Measurements from ENCODE around the gene REXO5.
A peak's percentile ranks its signal among the peaks of the same experiment; 100 is the strongest.

The REXO5 gene

DNA sequence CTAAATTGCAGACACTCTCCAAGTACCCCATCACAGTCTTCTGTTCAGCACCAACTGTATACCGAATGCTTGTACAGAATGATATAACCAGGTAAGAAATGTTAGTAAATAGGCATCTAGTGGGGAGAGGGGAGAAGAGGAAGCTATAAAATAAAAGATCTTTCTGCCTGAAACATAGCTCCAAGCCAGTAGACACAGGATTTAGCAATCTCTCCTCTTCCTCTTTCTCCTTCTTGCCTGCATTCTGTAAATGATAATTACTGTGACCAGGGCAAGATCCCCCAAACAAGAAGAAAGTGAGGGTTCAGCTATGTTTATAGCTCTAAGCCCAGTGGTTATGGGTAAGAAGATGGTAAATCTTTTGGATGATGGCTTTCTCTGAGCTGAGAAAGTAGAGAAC is 24.6 kb upstream of the REXO5 start:
- no peak for TF ChIP-seq ZNF274 (IDR thresholded peaks at IDR 0.05; ENCODE audit: low read depth, low read length)
- no peak overlapping the region for H3K4me3 ChIP-seq (ENCODE audit: low read length)

DNA sequence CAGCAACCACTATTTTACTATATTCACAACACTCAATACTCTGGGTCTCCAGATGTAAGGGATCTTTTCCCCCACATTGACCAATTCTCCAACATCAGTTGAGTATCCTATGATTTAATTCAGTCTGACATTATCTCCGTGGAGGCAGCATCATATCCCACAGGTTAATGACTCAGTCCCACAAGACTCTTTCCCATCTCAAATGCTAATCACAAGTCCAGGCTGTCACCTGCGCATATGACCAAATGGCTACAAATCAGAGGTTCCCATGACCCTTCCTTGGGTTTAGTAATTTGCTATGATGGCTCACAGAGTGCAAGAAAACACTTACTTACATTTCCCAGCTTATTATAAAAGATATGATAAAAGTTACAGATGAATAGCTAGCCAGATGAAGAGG is 23.9 kb upstream of the REXO5 start:
- TF ChIP-seq ZNF274 (IDR thresholded peaks at IDR 0.05; ENCODE audit: low read depth, low read length) = no peak
- no peak overlapping the region for H3K4me3 ChIP-seq (ENCODE audit: low read length)

DNA sequence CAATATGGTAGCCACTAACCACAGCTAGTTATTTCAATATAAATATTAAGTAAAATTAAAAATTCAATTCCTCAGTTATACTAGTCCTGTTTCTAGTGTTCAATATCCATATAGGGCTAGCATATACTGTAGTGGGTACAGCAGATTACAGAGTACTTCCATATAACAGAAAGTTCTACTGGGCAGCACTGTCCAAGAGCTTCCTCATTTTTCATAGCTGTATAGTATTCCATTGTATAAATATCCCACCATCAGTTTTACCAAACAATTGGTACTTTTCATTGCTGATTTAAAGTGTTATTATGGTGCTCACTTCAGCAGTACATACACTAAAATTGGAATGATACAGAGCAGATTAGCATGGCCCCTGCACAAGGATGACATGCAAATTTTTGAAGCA is 22.1 kb upstream of the REXO5 start:
- no peak overlapping the region for H3K4me3 ChIP-seq (ENCODE audit: low read length)
- no peak for TF ChIP-seq ZNF274 (IDR thresholded peaks at IDR 0.05; ENCODE audit: low read depth, low read length)

DNA sequence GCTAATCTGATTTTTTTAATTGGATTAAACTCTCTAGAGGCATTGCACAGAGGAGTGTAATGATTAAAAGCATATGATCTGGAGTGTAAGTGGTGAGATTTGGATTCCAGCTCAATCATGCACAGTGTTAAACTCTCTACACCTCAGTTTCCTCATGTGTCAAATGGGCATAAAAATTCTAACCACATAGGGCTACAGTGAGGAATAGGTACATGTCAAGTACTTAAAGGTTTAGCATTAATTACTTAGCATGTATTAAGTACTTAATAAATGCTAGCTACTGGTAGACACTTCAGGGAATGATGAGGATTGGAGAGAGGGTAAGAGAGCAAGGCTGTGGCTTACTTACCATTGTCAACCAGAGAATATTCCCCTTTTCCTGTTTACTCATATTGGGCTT is 17.2 kb upstream of the REXO5 start:
- H3K4me3 ChIP-seq (ENCODE audit: low read length) = no peak overlapping the region
- no peak for TF ChIP-seq ZNF274 (IDR thresholded peaks at IDR 0.05; ENCODE audit: low read depth, low read length)

DNA sequence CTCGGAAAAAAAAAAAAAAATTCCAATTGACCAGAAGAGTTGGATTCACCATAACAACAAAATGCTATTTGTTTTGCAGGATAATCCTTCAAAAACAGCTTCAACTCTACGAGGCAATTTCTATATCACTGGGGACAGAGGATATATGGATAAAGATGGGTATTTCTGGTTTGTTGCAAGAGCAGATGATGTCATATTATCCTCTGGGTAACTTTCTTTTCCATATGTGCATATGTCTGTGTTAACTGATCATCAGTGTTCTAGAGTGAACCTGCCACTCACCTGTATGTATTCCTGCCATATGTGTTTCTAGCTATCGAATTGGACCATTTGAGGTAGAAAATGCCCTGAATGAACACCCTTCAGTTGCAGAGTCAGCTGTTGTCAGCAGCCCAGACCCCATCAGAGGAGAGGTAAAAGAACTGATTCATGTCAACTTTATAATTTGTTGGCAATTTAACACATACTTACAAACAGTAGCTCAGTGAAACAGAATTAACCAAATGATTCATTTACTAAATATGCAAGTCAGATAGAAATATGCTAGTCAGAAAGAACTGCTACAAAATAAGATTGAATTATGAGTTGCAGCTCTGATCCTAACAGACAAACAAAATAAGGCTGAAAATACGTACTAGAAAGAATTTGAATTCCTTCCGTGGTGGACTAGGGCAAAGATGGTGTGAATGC is 14.3 kb upstream of the REXO5 start:
- no peak overlapping the region for H3K4me3 ChIP-seq (ENCODE audit: low read length)
- TF ChIP-seq ZNF274 (IDR thresholded peaks at IDR 0.05; ENCODE audit: low read depth, low read length) = no peak

DNA sequence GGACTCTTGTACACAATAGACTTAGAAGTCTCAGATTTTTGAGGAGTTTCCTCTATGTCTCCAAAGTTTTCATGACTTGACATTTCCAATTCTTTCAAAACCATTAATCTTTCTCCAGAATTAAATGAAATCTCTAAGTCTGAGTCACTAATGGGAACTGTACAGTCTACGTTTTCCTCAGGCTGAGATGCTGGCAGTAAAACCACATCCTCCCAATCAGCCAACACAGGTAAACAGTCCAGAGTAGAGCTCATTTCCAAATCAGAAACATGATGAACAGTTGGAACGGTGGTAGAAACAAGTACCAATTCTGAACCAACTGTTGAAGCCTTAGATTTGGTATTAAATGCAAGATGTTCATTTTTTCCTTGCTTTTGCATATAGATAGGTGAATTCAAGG is 8.0 kb upstream of the REXO5 start:
- no peak overlapping the region for H3K4me3 ChIP-seq (ENCODE audit: low read length)
- TF ChIP-seq ZNF274 (IDR thresholded peaks at IDR 0.05; ENCODE audit: low read depth, low read length) = no peak

DNA sequence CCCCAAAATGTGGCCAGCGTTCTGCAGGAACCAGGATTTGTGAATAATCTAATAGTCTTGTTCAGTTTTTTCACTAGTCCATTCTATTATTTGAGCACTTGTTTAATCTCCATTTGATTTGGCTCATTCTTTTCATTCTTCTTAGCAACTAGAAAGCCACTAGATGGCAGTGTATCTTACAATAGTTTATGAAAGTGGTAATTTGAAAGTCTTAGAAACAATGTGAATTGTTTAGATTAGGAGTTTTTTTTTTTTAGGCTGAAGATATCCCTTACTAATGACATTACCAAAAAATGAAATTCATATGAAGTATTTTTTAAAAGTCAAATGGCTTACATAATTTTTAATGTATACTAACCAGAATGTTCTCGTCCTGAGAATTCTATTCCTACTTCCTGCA is 6.7 kb upstream of the REXO5 start:
- TF ChIP-seq ZNF274 (IDR thresholded peaks at IDR 0.05; ENCODE audit: low read depth, low read length) = no peak
- no peak overlapping the region for H3K4me3 ChIP-seq (ENCODE audit: low read length)

DNA sequence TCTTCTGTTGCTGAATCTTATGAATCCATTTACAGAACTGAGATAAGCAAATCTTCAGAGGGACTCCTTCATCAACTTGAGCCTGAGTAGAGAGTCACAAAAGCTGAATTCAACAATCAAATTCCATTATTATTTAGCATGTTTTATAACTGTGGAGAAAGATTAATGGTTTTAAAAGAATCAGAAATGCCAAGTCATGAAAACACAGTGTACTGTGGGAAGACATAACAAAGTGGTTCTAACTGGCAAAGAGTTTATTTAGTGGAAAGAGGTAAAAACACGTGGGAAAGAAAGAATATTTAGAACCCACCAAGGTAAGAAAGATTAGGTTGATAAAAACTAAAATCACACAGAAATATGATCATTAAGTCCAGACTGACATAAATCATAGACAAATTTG is 5.0 kb upstream of the REXO5 start:
- H3K4me3 ChIP-seq (ENCODE audit: low read length) = no peak overlapping the region
- TF ChIP-seq ZNF274 (IDR thresholded peaks at IDR 0.05; ENCODE audit: low read depth, low read length) = no peak

DNA sequence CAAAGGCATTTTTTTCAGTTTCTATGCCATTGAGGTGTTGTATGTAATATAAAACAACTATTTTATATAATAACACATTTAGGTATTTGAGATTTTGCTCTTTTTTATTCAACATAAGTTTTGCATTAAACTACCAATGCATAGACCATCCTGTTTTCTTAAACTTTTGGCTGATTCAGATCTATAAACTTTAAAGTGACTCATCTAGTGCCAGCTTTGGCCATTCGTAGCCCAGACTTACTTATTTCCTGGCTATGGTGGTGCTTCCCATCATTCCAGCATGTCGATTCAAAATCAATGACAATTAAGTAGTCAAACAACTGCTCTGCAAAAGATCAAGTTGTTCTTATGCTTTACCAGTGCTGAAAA is 3.2 kb upstream of the REXO5 start:
- TF ChIP-seq ZNF274 (IDR thresholded peaks at IDR 0.05; ENCODE audit: low read depth, low read length) = no peak

DNA sequence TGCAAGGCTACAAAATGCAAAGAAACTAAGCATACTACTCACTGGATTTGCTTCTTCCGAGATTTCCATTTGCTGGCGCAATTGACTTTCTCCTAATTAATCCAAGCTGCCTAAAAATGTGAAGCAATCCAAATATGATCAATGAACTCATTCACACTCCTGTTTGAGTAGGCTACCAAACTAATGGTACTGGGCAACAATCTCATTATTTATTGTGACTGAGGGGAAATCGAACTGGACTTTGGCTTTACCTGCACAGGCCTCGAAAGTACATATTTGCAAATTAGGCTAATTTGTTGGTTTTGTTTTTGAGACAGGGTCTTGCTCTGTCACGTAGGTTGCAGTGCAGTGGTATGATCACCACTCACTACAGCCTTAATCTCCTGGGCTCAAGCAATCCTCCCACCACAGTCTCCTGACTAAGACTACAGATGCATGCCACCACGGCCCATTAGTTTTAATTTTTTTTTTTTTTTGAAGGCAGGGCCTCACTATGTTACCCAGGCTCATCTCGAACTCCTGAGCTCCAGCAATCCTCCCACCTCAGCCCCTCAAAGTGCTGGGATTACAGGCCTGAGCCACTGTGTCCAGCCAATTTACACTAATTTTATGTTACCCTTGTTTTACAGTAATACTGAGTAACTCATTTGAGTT is 2.6 kb upstream of the REXO5 start:
- no peak overlapping the region for H3K4me3 ChIP-seq (ENCODE audit: low read length)
- no peak for TF ChIP-seq ZNF274 (IDR thresholded peaks at IDR 0.05; ENCODE audit: low read depth, low read length)

More for the DNA sequence above, 3.2 kb upstream of the REXO5 start:
- no peak overlapping the region for H3K4me3 ChIP-seq (ENCODE audit: low read length)

DNA sequence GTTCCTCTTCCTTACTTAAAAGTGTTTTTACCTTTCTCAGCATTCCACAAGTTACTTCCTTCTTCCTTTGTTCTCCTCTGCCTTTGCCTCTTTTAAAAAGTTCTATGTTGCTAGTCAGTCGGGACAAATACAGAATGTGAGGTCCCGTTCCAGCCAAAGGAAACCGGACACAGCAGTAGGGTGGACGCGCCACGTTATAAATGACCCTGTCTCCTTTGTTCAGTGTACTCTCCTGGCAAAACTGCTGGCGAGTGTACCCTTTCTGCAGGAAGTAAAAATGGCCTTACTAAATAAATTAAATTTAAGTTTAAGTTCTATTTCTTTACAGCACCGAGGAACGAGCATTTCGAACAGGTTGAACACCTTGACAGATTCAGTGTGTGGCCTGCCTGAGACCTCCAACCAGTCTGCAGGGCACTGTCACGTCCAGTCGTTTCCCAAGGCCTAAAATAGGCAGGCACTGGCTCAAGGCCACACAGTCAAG is 601 bp upstream of the REXO5 start:
- peak overlapping the region; percentile 66 for H3K4me3 ChIP-seq (ENCODE audit: low read length)

DNA sequence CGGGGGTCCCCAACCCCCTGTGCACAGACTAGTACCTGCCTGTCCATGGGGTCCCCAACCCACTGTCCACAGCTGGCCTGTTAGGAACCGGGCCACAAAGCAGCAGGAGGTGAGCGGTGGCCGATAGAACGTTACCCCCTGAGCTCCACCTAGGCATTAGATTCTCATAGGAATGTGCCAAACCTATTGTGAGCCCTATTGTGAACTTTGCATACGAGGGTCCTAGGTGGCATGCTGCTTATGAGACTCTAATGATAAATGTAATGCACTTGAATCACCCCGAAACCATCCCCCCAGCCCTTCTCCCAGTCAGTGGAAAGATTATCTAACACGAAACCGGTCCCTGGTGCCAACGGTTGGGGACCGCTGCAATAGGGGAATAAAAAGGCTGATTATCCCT is 1.5 kb downstream of the REXO5 start:
- H3K4me3 ChIP-seq (ENCODE audit: low read length) = peak overlapping the region; percentile 66; the same call in 1 of the 2 replicates
- TF ChIP-seq ZNF274 (IDR thresholded peaks at IDR 0.05; ENCODE audit: low read depth, low read length) = no peak

DNA sequence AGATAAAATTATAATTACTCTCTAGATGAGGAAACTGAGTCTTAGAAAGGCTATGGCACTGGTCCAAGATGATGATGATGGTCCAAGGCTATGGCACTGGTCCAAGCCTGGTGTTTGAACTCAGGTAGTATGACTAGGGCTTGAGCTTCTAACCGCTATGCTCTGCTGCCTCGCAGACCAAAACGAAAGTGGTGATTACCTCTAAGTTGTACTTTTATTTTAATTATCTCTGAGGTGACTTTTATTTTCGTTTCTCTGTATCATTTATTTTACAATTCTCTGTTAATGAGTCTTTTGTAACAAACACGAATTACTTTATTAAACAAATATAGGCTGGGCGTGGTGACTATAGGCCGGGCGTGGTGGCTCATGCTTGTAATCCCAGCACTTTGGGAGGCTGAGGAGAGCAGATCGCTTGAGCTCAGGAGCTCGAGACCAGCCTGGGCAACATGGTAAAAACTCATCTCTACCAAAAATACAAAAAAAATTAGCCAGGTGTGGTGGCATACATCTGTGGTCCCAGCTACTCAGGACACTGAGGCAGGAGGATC is 5.6 kb downstream of the REXO5 start:
- no peak for TF ChIP-seq ZNF274 (IDR thresholded peaks at IDR 0.05; ENCODE audit: low read depth, low read length)
- H3K4me3 ChIP-seq (ENCODE audit: low read length) = no peak overlapping the region

DNA sequence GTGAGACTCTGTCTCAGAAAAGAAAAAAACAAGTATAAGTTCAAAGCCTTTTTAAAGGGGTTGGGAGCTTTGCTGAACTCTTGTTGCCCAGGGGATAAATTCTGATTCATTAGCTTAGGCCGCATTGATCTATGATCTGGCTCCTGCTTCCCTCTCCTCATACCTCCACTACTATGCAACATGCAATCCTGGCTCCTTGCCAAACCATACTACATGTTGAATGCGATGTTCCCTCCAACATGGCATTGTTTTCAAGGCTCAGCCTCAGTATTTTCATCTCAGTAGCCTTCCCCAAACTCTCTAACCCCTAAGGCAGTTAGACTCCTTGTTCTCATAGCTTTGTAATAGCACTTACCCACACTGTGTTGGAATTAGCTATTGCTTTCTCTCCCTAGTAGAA is 6.2 kb downstream of the REXO5 start:
- TF ChIP-seq ZNF274 (IDR thresholded peaks at IDR 0.05; ENCODE audit: low read depth, low read length) = no peak
- no peak overlapping the region for H3K4me3 ChIP-seq (ENCODE audit: low read length)

DNA sequence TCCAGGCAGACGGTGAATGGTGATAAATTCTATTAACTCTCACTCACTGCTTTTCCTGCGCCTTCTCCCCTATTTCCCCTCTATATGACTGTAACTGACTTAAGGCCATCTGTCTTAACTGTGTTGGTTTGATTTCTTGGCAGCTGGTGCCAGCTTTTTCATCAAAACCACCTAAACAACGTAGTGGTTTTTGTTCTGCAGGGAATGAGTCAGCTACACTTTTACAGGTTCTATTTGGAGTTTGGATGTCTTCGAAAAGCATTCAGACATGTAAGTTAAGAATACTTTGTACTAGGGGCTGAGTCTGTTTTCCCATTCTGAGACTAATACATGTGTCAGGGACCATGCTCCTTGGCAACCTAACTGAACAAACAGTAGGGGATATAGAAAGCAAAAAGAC is 8.5 kb downstream of the REXO5 start:
- TF ChIP-seq ZNF274 (IDR thresholded peaks at IDR 0.05; ENCODE audit: low read depth, low read length) = no peak
- no peak overlapping the region for H3K4me3 ChIP-seq (ENCODE audit: low read length)

Data from GM08714 (cell line).